Panc1 (cell line): ENCODE results near the gene SLC35F4.

Experiments
- TCF7L2 ChIP-seq: IDR thresholded peaks from 2 replicates; pipeline ENCODE4 v1.6.1; 2011; ENCODE audit warnings: mild to moderate bottlenecking, low read depth, low read length, inconsistent platforms
- TF ChIP-seq, protein P1 (sequence below): fragments of 450-650 bp; IDR thresholded peaks from 2 replicates; pipeline ENCODE4 v1.5.1; 2017; ENCODE audit warnings: mild to moderate bottlenecking

DNA sequence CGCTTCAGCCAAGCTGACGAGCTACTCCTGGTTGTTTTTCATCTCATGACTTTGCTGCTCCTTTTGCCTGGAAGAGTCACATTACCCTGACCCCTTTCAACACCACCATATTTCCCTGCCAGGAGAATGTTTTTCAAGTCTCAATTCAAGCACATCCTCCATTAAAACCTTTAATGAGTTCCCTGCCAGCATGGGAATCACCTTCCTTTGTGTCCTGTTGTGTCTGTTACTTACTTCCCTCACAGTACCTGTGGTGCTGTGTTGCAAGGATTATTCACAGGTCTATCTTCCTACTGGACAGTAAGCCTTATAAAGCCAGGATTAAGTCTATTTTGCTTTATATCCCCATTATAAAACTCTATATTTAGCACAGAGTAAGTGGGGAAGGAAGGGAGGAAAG is 13.6 kb upstream of the SLC35F4 start:
- TF ChIP-seq, protein P1, sequence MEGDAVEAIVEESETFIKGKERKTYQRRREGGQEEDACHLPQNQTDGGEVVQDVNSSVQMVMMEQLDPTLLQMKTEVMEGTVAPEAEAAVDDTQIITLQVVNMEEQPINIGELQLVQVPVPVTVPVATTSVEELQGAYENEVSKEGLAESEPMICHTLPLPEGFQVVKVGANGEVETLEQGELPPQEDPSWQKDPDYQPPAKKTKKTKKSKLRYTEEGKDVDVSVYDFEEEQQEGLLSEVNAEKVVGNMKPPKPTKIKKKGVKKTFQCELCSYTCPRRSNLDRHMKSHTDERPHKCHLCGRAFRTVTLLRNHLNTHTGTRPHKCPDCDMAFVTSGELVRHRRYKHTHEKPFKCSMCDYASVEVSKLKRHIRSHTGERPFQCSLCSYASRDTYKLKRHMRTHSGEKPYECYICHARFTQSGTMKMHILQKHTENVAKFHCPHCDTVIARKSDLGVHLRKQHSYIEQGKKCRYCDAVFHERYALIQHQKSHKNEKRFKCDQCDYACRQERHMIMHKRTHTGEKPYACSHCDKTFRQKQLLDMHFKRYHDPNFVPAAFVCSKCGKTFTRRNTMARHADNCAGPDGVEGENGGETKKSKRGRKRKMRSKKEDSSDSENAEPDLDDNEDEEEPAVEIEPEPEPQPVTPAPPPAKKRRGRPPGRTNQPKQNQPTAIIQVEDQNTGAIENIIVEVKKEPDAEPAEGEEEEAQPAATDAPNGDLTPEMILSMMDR, result no peak
- TF ChIP-seq TCF7L2, result no peak
